GM19193 (cell line): ENCODE measurements around the gene CLEC5A.

Experiments
- POLR2A ChIP-seq: IDR thresholded peaks from 4 replicates; pipeline ENCODE4 v1.6.1; 2011; ENCODE audit not compliant: insufficient read depth, insufficient read length; ENCODE audit errors: extremely low read depth

Gene CLEC5A

GRCh38 chr7:141954334-141954733 lies 7.6 kb upstream of the CLEC5A start:
- no peak for TF ChIP-seq POLR2A

GRCh38 chr7:141952461-141952860 lies 5.7 kb upstream of the CLEC5A start:
- TF ChIP-seq POLR2A = no peak

- TF ChIP-seq POLR2A = no peak
Observed at GRCh38 chr7:141950806-141951205, 4.0 kb upstream of the CLEC5A start.

GRCh38 chr7:141949911-141950310 lies 3.1 kb upstream of the CLEC5A start:
- no peak for TF ChIP-seq POLR2A

GRCh38 chr7:141949451-141949850 lies 2.7 kb upstream of the CLEC5A start:
- no peak for TF ChIP-seq POLR2A

- TF ChIP-seq POLR2A = no peak
Observed at GRCh38 chr7:141949021-141949420, 2.2 kb upstream of the CLEC5A start.

- no peak for TF ChIP-seq POLR2A
Observed at GRCh38 chr7:141945356-141945755, 1.4 kb downstream of the CLEC5A start.

- TF ChIP-seq POLR2A = no peak
Observed at GRCh38 chr7:141944811-141945210, 2.0 kb downstream of the CLEC5A start.

- no peak for TF ChIP-seq POLR2A
Observed at GRCh38 chr7:141943846-141944245, 2.9 kb downstream of the CLEC5A start.

- no peak for TF ChIP-seq POLR2A
Observed at GRCh38 chr7:141941075-141941474, 5.7 kb downstream of the CLEC5A start.

GRCh38 chr7:141930211-141930610 lies 16.6 kb downstream of the CLEC5A start:
- TF ChIP-seq POLR2A = no peak

- no peak for TF ChIP-seq POLR2A
Observed at GRCh38 chr7:141928845-141929195, 18.0 kb downstream of the CLEC5A start.

GRCh38 chr7:141928146-141928844 lies 18.5 kb downstream of the CLEC5A start:
- TF ChIP-seq POLR2A = no peak

- TF ChIP-seq POLR2A = no peak
Observed at GRCh38 chr7:141920281-141920680, 26.5 kb downstream of the CLEC5A start.

- no peak for TF ChIP-seq POLR2A
Observed at GRCh38 chr7:141916099-141916498, 30.7 kb downstream of the CLEC5A start, which contains the start of gene OR9A4. OR9A4 (plus strand) TSS chr7:141916399; CDS start chr7:141918876, 2,477 bp downstream.

- no peak for TF ChIP-seq POLR2A
Observed at GRCh38 chr7:141915565-141915964, 31.2 kb downstream of the CLEC5A start.

GRCh38 chr7:141911391-141911790 lies 35.4 kb downstream of the CLEC5A start:
- TF ChIP-seq POLR2A = no peak
